Brain microvascular endothelial cell (primary cell): ENCODE data around the gene ARHGEF39.
"Not testable (repeated sequence)": the region's sequence is repeated elsewhere in the genome, so short reads cannot be mapped to it uniquely, and the experiment has no call there.

Experiments used
- DNase-seq: peaks from one replicate; pipeline ENCODE4 v3.0.0-alpha.2; 2020
- H3K27ac ChIP-seq: fragments of 250-450 bp; sonication (Bioruptor Pico); 2 replicates; pipeline ENCODE4 v1.5.1; 2020; ENCODE audit warnings: mild to moderate bottlenecking, moderate library complexity
- H3K27me3 ChIP-seq: fragments of 250-450 bp; sonication (Bioruptor Pico); replicated peaks from 2 replicates; pipeline ENCODE4 v1.5.1; 2020; ENCODE audit warnings: mild to moderate bottlenecking
- H3K36me3 ChIP-seq: fragments of 250-450 bp; sonication (Bioruptor Pico); replicated peaks from 2 replicates; pipeline ENCODE4 v1.5.1; 2020; ENCODE audit warnings: mild to moderate bottlenecking
- H3K4me3 ChIP-seq: 2 replicates; pipeline ENCODE4 v1.5.1; 2011; ENCODE audit warnings: low read depth, mild to moderate bottlenecking, control low read depth, low read length, moderate library complexity
- CTCF ChIP-seq: IDR thresholded peaks from 2 replicates; pipeline ENCODE4 v1.5.1; 2011; ENCODE audit warnings: low read depth, mild to moderate bottlenecking, moderate library complexity, low read length, control low read depth, inconsistent platforms; ENCODE audit errors: missing control alignments
- in situ Hi-C: cut with HindIII; loops from 2 replicates; pipeline ENCODE4 v1.10.0; 2017; ENCODE audit warnings: low sequenced_read_pairs, low pct_ligation_motif_present

The ARHGEF39 gene

GRCh38 chr9:35643046-35643445 is 21.9 kb downstream of the ARHGEF39 start:
- TF ChIP-seq CTCF = no peak
- Histone ChIP-seq H3K27me3 (no peaks in the 10 kb centered on the region), H3K27ac (no peak overlapping the region), H3K4me3 (no peak overlapping the region), H3K36me3 (no peaks in the 10 kb centered on the region)
- in situ Hi-C loops = no loop called here
- no peak for DNase-seq

- H3K4me3 ChIP-seq, H3K27me3 ChIP-seq, H3K36me3 ChIP-seq, H3K27ac ChIP-seq, in situ Hi-C loops, DNase-seq: not testable (repeated sequence)
Observed at GRCh38 chr9:35641478-35641877, 23.5 kb downstream of the ARHGEF39 start.

- H3K4me3 ChIP-seq, in situ Hi-C loops, DNase-seq, H3K36me3 ChIP-seq, H3K27ac ChIP-seq, H3K27me3 ChIP-seq: not testable (repeated sequence)
Observed at GRCh38 chr9:35640431-35640830, 24.6 kb downstream of the ARHGEF39 start.

- in situ Hi-C loops = no loop called here
- H3K4me3 ChIP-seq = no peak overlapping the region
- no peak for TF ChIP-seq CTCF
- no peaks in the 10 kb centered on the region for H3K36me3 ChIP-seq
- no peak overlapping the region for H3K27ac ChIP-seq
- no peak for DNase-seq
- no peaks in the 10 kb centered on the region for H3K27me3 ChIP-seq
Observed at GRCh38 chr9:35639631-35640030, 25.4 kb downstream of the ARHGEF39 start.

- DNase-seq, in situ Hi-C loops, H3K27ac ChIP-seq, H3K36me3 ChIP-seq, H3K4me3 ChIP-seq, H3K27me3 ChIP-seq: not testable (repeated sequence)
Observed at GRCh38 chr9:35639225-35639624, 25.8 kb downstream of the ARHGEF39 start.

- H3K4me3 ChIP-seq, H3K27me3 ChIP-seq, in situ Hi-C loops, H3K27ac ChIP-seq, H3K36me3 ChIP-seq, DNase-seq: not testable (repeated sequence)
Observed at GRCh38 chr9:35638751-35639150, 26.2 kb downstream of the ARHGEF39 start.

- H3K27me3 ChIP-seq, H3K27ac ChIP-seq, in situ Hi-C loops, H3K36me3 ChIP-seq, H3K4me3 ChIP-seq: not testable (repeated sequence)
- peak; percentile 22 for DNase-seq
Observed at GRCh38 chr9:35637427-35637955, 27.5 kb downstream of the ARHGEF39 start.

- H3K27me3 ChIP-seq, in situ Hi-C loops, DNase-seq, H3K36me3 ChIP-seq, H3K4me3 ChIP-seq, H3K27ac ChIP-seq: not testable (repeated sequence)
Observed at GRCh38 chr9:35636877-35637246, 28.1 kb downstream of the ARHGEF39 start.

GRCh38 chr9:35636135-35636876 is 28.7 kb downstream of the ARHGEF39 start:
- in situ Hi-C loops = no loop called here
- DNase-seq = no peak
- Histone ChIP-seq H3K27me3 (no peaks in the 10 kb centered on the region), H3K36me3 (no peaks in the 10 kb centered on the region), H3K4me3 (no peak overlapping the region), H3K27ac (no peak overlapping the region)
- TF ChIP-seq CTCF = no peak
